Memory B cell (primary cell): ENCODE data around the gene UMODL1.

Source experiments
- ATAC-seq: fragments of 150-1000 bp; cut with Tn5 transposase; 2 replicates; pipeline ENCODE4 v1.10.0; 2021; ENCODE audit warnings: low read depth, mild to moderate bottlenecking, moderate library complexity
- DNase-seq, 2 donors: peaks; one replicate each; pipeline ENCODE4 v3.0.0; 2022; ENCODE audit warnings: low spot score in 2 of 2
- H3K27ac Mint-ChIP-seq: one replicate; pipeline ENCODE4 v1.8.0; 2022; ENCODE audit warnings: mild to moderate bottlenecking, moderate library complexity, mixed read lengths
- H3K27me3 Mint-ChIP-seq: one replicate; pipeline ENCODE4 v1.8.0; 2022; ENCODE audit warnings: mixed read lengths
- H3K36me3 Mint-ChIP-seq: one replicate; pipeline ENCODE4 v1.8.0; 2022; ENCODE audit warnings: mild to moderate bottlenecking, mixed read lengths
- H3K4me1 Mint-ChIP-seq: one replicate; pipeline ENCODE4 v1.8.0; 2022; ENCODE audit warnings: mixed read lengths
- H3K4me3 Mint-ChIP-seq: one replicate; pipeline ENCODE4 v1.8.0; 2022; ENCODE audit warnings: mild to moderate bottlenecking, moderate library complexity, mixed read lengths
- H3K9me3 Mint-ChIP-seq: one replicate; pipeline ENCODE4 v1.8.0; 2022; ENCODE audit warnings: mixed read lengths

Gene UMODL1

GRCh38 chr21:42120101-42120902, 49.2 kb downstream of the UMODL1 start:
- H3K36me3 Mint-ChIP-seq, result no peaks in the 10 kb centered on the region
- DNase-seq, result peak in 1 of 2 donors; percentile 19
- no peaks in the 10 kb centered on the region for H3K9me3 Mint-ChIP-seq
- peaks cover 38% of the 10 kb centered on the region for H3K27me3 Mint-ChIP-seq
- no peak overlapping the region for H3K27ac Mint-ChIP-seq
- H3K4me3 Mint-ChIP-seq, result no peak overlapping the region
- H3K4me1 Mint-ChIP-seq, result peaks cover 33% of the 10 kb centered on the region
- peak; percentile 73 for ATAC-seq

- Mint-ChIP-seq H3K27ac (no peak overlapping the region), H3K4me3 (no peak overlapping the region), H3K36me3 (no peaks in the 10 kb centered on the region), H3K27me3 (peaks cover 38% of the 10 kb centered on the region), H3K9me3 (no peaks in the 10 kb centered on the region), H3K4me1 (peaks cover 33% of the 10 kb centered on the region)
- DNase-seq, result no peak
- peak; percentile 19 for ATAC-seq
These were observed 49.9 kb downstream of the UMODL1 start for GRCh38 chr21:42120903-42121535.

- no peak overlapping the region for H3K27ac Mint-ChIP-seq
- no peaks in the 10 kb centered on the region for H3K36me3 Mint-ChIP-seq
- peaks cover 42% of the 10 kb centered on the region for H3K27me3 Mint-ChIP-seq
- DNase-seq (no peak), ATAC-seq (no peak)
- no peak overlapping the region for H3K4me3 Mint-ChIP-seq
- H3K9me3 Mint-ChIP-seq, result no peaks in the 10 kb centered on the region
- H3K4me1 Mint-ChIP-seq, result peaks cover 33% of the 10 kb centered on the region
These were observed 50.7 kb downstream of the UMODL1 start for GRCh38 chr21:42121794-42122193.

GRCh38 chr21:42122398-42122797, 51.3 kb downstream of the UMODL1 start:
- H3K36me3 Mint-ChIP-seq, result no peaks in the 10 kb centered on the region
- H3K4me1 Mint-ChIP-seq, result peaks cover 31% of the 10 kb centered on the region
- H3K27ac Mint-ChIP-seq, result no peak overlapping the region
- peaks cover 39% of the 10 kb centered on the region for H3K27me3 Mint-ChIP-seq
- no peaks in the 10 kb centered on the region for H3K9me3 Mint-ChIP-seq
- no peak for ATAC-seq
- no peak for DNase-seq
- no peak overlapping the region for H3K4me3 Mint-ChIP-seq

GRCh38 chr21:42122808-42123207, 51.7 kb downstream of the UMODL1 start:
- H3K9me3 Mint-ChIP-seq, result no peaks in the 10 kb centered on the region
- H3K27me3 Mint-ChIP-seq, result peaks cover 36% of the 10 kb centered on the region
- DNase-seq, result no peak
- H3K4me1 Mint-ChIP-seq, result peaks cover 30% of the 10 kb centered on the region
- no peak overlapping the region for H3K27ac Mint-ChIP-seq
- no peak overlapping the region for H3K4me3 Mint-ChIP-seq
- ATAC-seq, result no peak
- H3K36me3 Mint-ChIP-seq, result no peaks in the 10 kb centered on the region

GRCh38 chr21:42123219-42123908, 52.2 kb downstream of the UMODL1 start:
- ATAC-seq, result no peak
- H3K27ac Mint-ChIP-seq, result no peak overlapping the region
- H3K9me3 Mint-ChIP-seq, result no peaks in the 10 kb centered on the region
- H3K27me3 Mint-ChIP-seq, result peaks cover 33% of the 10 kb centered on the region
- DNase-seq, result no peak
- peaks cover 26% of the 10 kb centered on the region for H3K4me1 Mint-ChIP-seq
- H3K4me3 Mint-ChIP-seq, result no peak overlapping the region
- no peaks in the 10 kb centered on the region for H3K36me3 Mint-ChIP-seq

- Mint-ChIP-seq H3K4me1 (peaks cover 24% of the 10 kb centered on the region), H3K27ac (no peak overlapping the region), H3K27me3 (peaks cover 32% of the 10 kb centered on the region), H3K36me3 (no peaks in the 10 kb centered on the region), H3K4me3 (no peak overlapping the region), H3K9me3 (no peaks in the 10 kb centered on the region)
- DNase-seq (no peak), ATAC-seq (no peak)
These were observed 53.0 kb downstream of the UMODL1 start for GRCh38 chr21:42124081-42124480.

- H3K9me3 Mint-ChIP-seq, result no peaks in the 10 kb centered on the region
- H3K36me3 Mint-ChIP-seq, result no peaks in the 10 kb centered on the region
- peaks cover 32% of the 10 kb centered on the region for H3K27me3 Mint-ChIP-seq
- no peak overlapping the region for H3K4me3 Mint-ChIP-seq
- H3K27ac Mint-ChIP-seq, result no peak overlapping the region
- no peak for ATAC-seq
- no peak for DNase-seq
- peaks cover 18% of the 10 kb centered on the region for H3K4me1 Mint-ChIP-seq
These were observed 53.9 kb downstream of the UMODL1 start for GRCh38 chr21:42124826-42125570.

- DNase-seq (no peak), ATAC-seq (no peak)
- H3K27me3 Mint-ChIP-seq, result peaks cover 29% of the 10 kb centered on the region
- no peak overlapping the region for H3K27ac Mint-ChIP-seq
- peaks cover 10% of the 10 kb centered on the region for H3K4me1 Mint-ChIP-seq
- no peak overlapping the region for H3K4me3 Mint-ChIP-seq
- no peaks in the 10 kb centered on the region for H3K9me3 Mint-ChIP-seq
- H3K36me3 Mint-ChIP-seq, result no peaks in the 10 kb centered on the region
These were observed 54.7 kb downstream of the UMODL1 start for GRCh38 chr21:42125571-42126544.

- no peak overlapping the region for H3K27ac Mint-ChIP-seq
- DNase-seq, result no peak
- peaks cover 22% of the 10 kb centered on the region for H3K27me3 Mint-ChIP-seq
These were observed 56.3 kb downstream of the UMODL1 start for GRCh38 chr21:42127164-42128150.

GRCh38 chr21:42129300-42130266, 58.5 kb downstream of the UMODL1 start:
- Mint-ChIP-seq H3K27me3 (peaks cover 9% of the 10 kb centered on the region), H3K27ac (no peak overlapping the region), H3K9me3 (no peaks in the 10 kb centered on the region), H3K36me3 (no peaks in the 10 kb centered on the region), H3K4me1 (no peaks in the 10 kb centered on the region), H3K4me3 (no peak overlapping the region)
- DNase-seq, result no peak
- no peak for ATAC-seq

More at GRCh38 chr21:42127164-42128150, 56.3 kb downstream of the UMODL1 start:
- no peaks in the 10 kb centered on the region for H3K9me3 Mint-ChIP-seq
- H3K36me3 Mint-ChIP-seq, result no peaks in the 10 kb centered on the region
- no peak for ATAC-seq
- peaks cover 3% of the 10 kb centered on the region for H3K4me1 Mint-ChIP-seq
- H3K4me3 Mint-ChIP-seq, result no peak overlapping the region
